HCEC 1CT (cell line): ENCODE data around the gene ZNF354C.
"Not testable (repeated sequence)": the region's sequence is repeated elsewhere in the genome, so short reads cannot be mapped to it uniquely, and the experiment has no call there.

Experiments
- DNase-seq: peaks from one replicate; pipeline ENCODE4 v3.0.0-alpha.2; 2017

ZNF354C gene

GRCh38 chr5:179060116-179061008, at the start of gene ZNF354C:
Gene ZNF354C, plus strand, starts transcription at chr5:179060373. Its CDS starts 1,696 bp downstream, at chr5:179062069.
- DNase-seq = peak; percentile 90

- DNase-seq = peak; percentile 93
These were observed 36.5 kb upstream of the ZNF354C start, which contains the start of gene ZNF879 for GRCh38 chr5:179023528-179024189. Gene ZNF879, plus strand, starts transcription at chr5:179023804. Its CDS starts 1,201 bp downstream, at chr5:179025005.

- no peak for DNase-seq
These were observed 27.1 kb upstream of the ZNF354C start for GRCh38 chr5:179033004-179033580.

- no peak for DNase-seq
These were observed 15.4 kb upstream of the ZNF354C start for GRCh38 chr5:179044765-179045164.

- no peak for DNase-seq
These were observed 8.4 kb upstream of the ZNF354C start for GRCh38 chr5:179051784-179052183.

- no peak for DNase-seq
These were observed 6.0 kb upstream of the ZNF354C start for GRCh38 chr5:179054036-179054785.

- DNase-seq = no peak
These were observed 5.3 kb upstream of the ZNF354C start for GRCh38 chr5:179054876-179055275.

GRCh38 chr5:179055436-179055835, 4.7 kb upstream of the ZNF354C start:
- DNase-seq = no peak

GRCh38 chr5:179055841-179056240, 4.3 kb upstream of the ZNF354C start:
- DNase-seq = no peak

- no peak for DNase-seq
These were observed 852 bp downstream of the ZNF354C start for GRCh38 chr5:179061025-179061424.

GRCh38 chr5:179065703-179066102, 5.5 kb downstream of the ZNF354C start:
- DNase-seq = no peak

GRCh38 chr5:179079165-179079987, 19.2 kb downstream of the ZNF354C start:
- DNase-seq = no peak

GRCh38 chr5:179080724-179081123, 20.6 kb downstream of the ZNF354C start:
- DNase-seq = no peak

GRCh38 chr5:179089502-179089901, 29.3 kb downstream of the ZNF354C start:
- DNase-seq = no peak

GRCh38 chr5:179101282-179101681, 41.1 kb downstream of the ZNF354C start:
- not testable (repeated sequence) for DNase-seq

- no peak for DNase-seq
These were observed 50.4 kb downstream of the ZNF354C start for GRCh38 chr5:179110528-179110927.

GRCh38 chr5:179111267-179112207, 51.4 kb downstream of the ZNF354C start:
- DNase-seq = no peak

GRCh38 chr5:179112469-179113142, 52.4 kb downstream of the ZNF354C start:
- no peak for DNase-seq

GRCh38 chr5:179113143-179113530, 53.0 kb downstream of the ZNF354C start:
- DNase-seq = no peak
